GM19372 (cell line): ENCODE data around the gene PICALM.

ENCODE experiments used
- ATAC-seq: cut with Tn5 transposase; IDR thresholded peaks from one replicate; pipeline ENCODE4 v1.9.1; 2021; ENCODE audit warnings: mild to moderate bottlenecking, low read depth, moderate library complexity; ENCODE audit not compliant: unreplicated experiment

The PICALM gene

GRCh38 chr11:86052693-86053641 lies 15.9 kb downstream of the PICALM start:
- ATAC-seq = no peak

- no peak for ATAC-seq
Measured at GRCh38 chr11:86050196-86050709, 18.6 kb downstream of the PICALM start.

GRCh38 chr11:86047275-86047991 lies 21.5 kb downstream of the PICALM start:
- peak; percentile 57 for ATAC-seq

GRCh38 chr11:86046116-86046515 lies 22.8 kb downstream of the PICALM start:
- no peak for ATAC-seq

- ATAC-seq = no peak
Measured at GRCh38 chr11:86043765-86044503, 24.9 kb downstream of the PICALM start.

GRCh38 chr11:86041975-86042378 lies 26.9 kb downstream of the PICALM start:
- peak; percentile 65 for ATAC-seq

GRCh38 chr11:86040919-86041850 lies 27.7 kb downstream of the PICALM start:
- ATAC-seq = no peak

- ATAC-seq = no peak
Measured at GRCh38 chr11:86039094-86039493, 29.8 kb downstream of the PICALM start.

- no peak for ATAC-seq
Measured at GRCh38 chr11:86037743-86038142, 31.1 kb downstream of the PICALM start.

- no peak for ATAC-seq
Measured at GRCh38 chr11:86035920-86036319, 33.0 kb downstream of the PICALM start.

- ATAC-seq = no peak
Measured at GRCh38 chr11:86035164-86035563, 33.7 kb downstream of the PICALM start.

- ATAC-seq = no peak
Measured at GRCh38 chr11:86034710-86035109, 34.2 kb downstream of the PICALM start.

- ATAC-seq = no peak
Measured at GRCh38 chr11:86021377-86021776, 47.5 kb downstream of the PICALM start.

- ATAC-seq = no peak
Measured at GRCh38 chr11:86018249-86018648, 50.6 kb downstream of the PICALM start.

GRCh38 chr11:86016451-86016850 lies 52.4 kb downstream of the PICALM start:
- no peak for ATAC-seq

GRCh38 chr11:86015699-86016098 lies 53.2 kb downstream of the PICALM start:
- no peak for ATAC-seq

GRCh38 chr11:86014221-86014620 lies 54.7 kb downstream of the PICALM start:
- no peak for ATAC-seq

GRCh38 chr11:86013713-86014112 lies 55.2 kb downstream of the PICALM start:
- ATAC-seq = no peak

- ATAC-seq = no peak
Measured at GRCh38 chr11:86011175-86011574, 57.7 kb downstream of the PICALM start.

- ATAC-seq = no peak
Measured at GRCh38 chr11:86003654-86004053, 65.2 kb downstream of the PICALM start.
